ENCODE data around the gene KANK2. TPM values are rescaled to one million over a fixed set of nuclear protein-coding genes. Genes with fewer than 3 reads are reported as not detected.

The KANK2 gene
- total RNA-seq = 10 to 100 TPM; 74.2 to 87.7 TPM
- 27.0 TPM for polyA plus RNA-seq (2013, experiment 1 of 2)
- 29.6 TPM for polyA plus RNA-seq (2013, experiment 2 of 2)
- long read RNA-seq, experiment 1, partial matches to known transcripts = 10 of 27 reads
- long read RNA-seq, experiment 1, other reads (novel, unspliced or antisense) = 17 of 27 reads
- long read RNA-seq, experiment 2, full-length matches to known transcripts = 14 of 75 reads
- long read RNA-seq, experiment 2, partial matches to known transcripts = 15 of 75 reads
- long read RNA-seq, experiment 2, other reads (novel, unspliced or antisense) = 46 of 75 reads
- long read RNA-seq, experiment 3, full-length matches to known transcripts = 49 of 248 reads
- long read RNA-seq, experiment 3, partial matches to known transcripts = 27 of 248 reads
- long read RNA-seq, experiment 3, other reads (novel, unspliced or antisense) = 172 of 248 reads
- long read RNA-seq, experiment 4, partial matches to known transcripts = 0 of 3 reads
- long read RNA-seq, experiment 4, other reads (novel, unspliced or antisense) = 2 of 3 reads

GRCh38 chr19:11197291-11198174 is at the start of gene KANK2:
TSS of gene KANK2 (minus strand) at chr19:11197545. CDS start at chr19:11194511, 3,034 bp downstream.
- peaks cover 7% of the 10 kb centered on the region for H3K4me1 Mint-ChIP-seq
- H3K4me1 ChIP-seq (ENCODE audit: control insufficient read depth, insufficient read depth, low read length) = no peaks in the 10 kb centered on the region
- no peaks in the 10 kb centered on the region for H3K27me3 ChIP-seq (ENCODE audit: control insufficient read depth, insufficient read depth, low read length, poor library complexity, severe bottlenecking)
- peak within 1 kb of the TSS; percentile 89 for H3K4me3 ChIP-seq (ENCODE audit: low read length)
- peaks cover 10% of the 10 kb centered on the region for H3K36me3 Mint-ChIP-seq (ENCODE audit: low read depth)
- no peaks in the 10 kb centered on the region for H3K9me3 Mint-ChIP-seq
- H3K9me3 ChIP-seq (ENCODE audit: control insufficient read depth, low read length) = no peaks in the 10 kb centered on the region
- no peaks in the 10 kb centered on the region for H3K27me3 Mint-ChIP-seq (ENCODE audit: insufficient read depth)
- peak within 1 kb of the TSS; percentile 75 for H3K4me3 Mint-ChIP-seq
- no peaks in the 10 kb centered on the region for H3K36me3 ChIP-seq (ENCODE audit: control insufficient read depth, insufficient read depth, low read length)
- TF ChIP-seq CTCF (conservative IDR thresholded peaks at IDR 0.05) = peak; percentile 41
- 2 to 17% methylated on average over 22 to 76 of the region's 78 CpGs for WGBS, 2 experiments (ENCODE audit: insufficient coverage in 1 of 2, insufficient read length in 1 of 2)
- H3K9ac ChIP-seq (ENCODE audit: extremely low read depth, low read length, poor library complexity, severe bottlenecking) = peak within 1 kb of the TSS; percentile 72
- peak within 1 kb of the TSS; percentile 96 for H3K27ac Mint-ChIP-seq
- H3K27ac ChIP-seq (ENCODE audit: low read depth, low read length) = no peak within 1 kb of the TSS
- DNase-seq = peak; percentile 97

- no peaks in the 10 kb centered on the region for H3K4me1 Mint-ChIP-seq
- peaks cover 50% of the 10 kb centered on the region for H3K36me3 ChIP-seq (ENCODE audit: control insufficient read depth, insufficient read depth, low read length)
- no peak overlapping the region for H3K4me3 Mint-ChIP-seq
- H3K9me3 Mint-ChIP-seq = no peaks in the 10 kb centered on the region
- H3K27ac ChIP-seq (ENCODE audit: low read depth, low read length) = no peak overlapping the region
- DNase-seq = no peak
- peaks cover 48% of the 10 kb centered on the region for H3K36me3 Mint-ChIP-seq (ENCODE audit: low read depth)
- no peak overlapping the region for H3K27ac Mint-ChIP-seq
- no peaks in the 10 kb centered on the region for H3K27me3 ChIP-seq (ENCODE audit: control insufficient read depth, insufficient read depth, low read length, poor library complexity, severe bottlenecking)
- H3K4me3 ChIP-seq (ENCODE audit: low read length) = no peak overlapping the region
- H3K4me1 ChIP-seq (ENCODE audit: control insufficient read depth, insufficient read depth, low read length) = no peaks in the 10 kb centered on the region
- WGBS, 2 experiments (ENCODE audit: insufficient coverage in 1 of 2, insufficient read length in 1 of 2) = 93 to 96% methylated on average over 11 of the region's 11 CpGs
- TF ChIP-seq CTCF (conservative IDR thresholded peaks at IDR 0.05) = no peak
- H3K27me3 Mint-ChIP-seq (ENCODE audit: insufficient read depth) = no peaks in the 10 kb centered on the region
- no peak overlapping the region for H3K9ac ChIP-seq (ENCODE audit: extremely low read depth, low read length, poor library complexity, severe bottlenecking)
- no peaks in the 10 kb centered on the region for H3K9me3 ChIP-seq (ENCODE audit: control insufficient read depth, low read length)
These were observed 49.6 kb upstream of the KANK2 start for GRCh38 chr19:11246941-11247340.

- Mint-ChIP-seq H3K36me3 (ENCODE audit: low read depth) (peaks cover 46% of the 10 kb centered on the region), H3K27ac (no peak overlapping the region), H3K4me1 (no peaks in the 10 kb centered on the region), H3K9me3 (no peaks in the 10 kb centered on the region), H3K27me3 (ENCODE audit: insufficient read depth) (no peaks in the 10 kb centered on the region), H3K4me3 (no peak overlapping the region)
- Histone ChIP-seq H3K4me1 (ENCODE audit: control insufficient read depth, insufficient read depth, low read length) (no peaks in the 10 kb centered on the region), H3K27me3 (ENCODE audit: control insufficient read depth, insufficient read depth, low read length, poor library complexity, severe bottlenecking) (no peaks in the 10 kb centered on the region), H3K9me3 (ENCODE audit: control insufficient read depth, low read length) (no peaks in the 10 kb centered on the region), H3K36me3 (ENCODE audit: control insufficient read depth, insufficient read depth, low read length) (peaks cover 38% of the 10 kb centered on the region), H3K9ac (ENCODE audit: extremely low read depth, low read length, poor library complexity, severe bottlenecking) (no peak overlapping the region), H3K27ac (ENCODE audit: low read depth, low read length) (no peak overlapping the region), H3K4me3 (ENCODE audit: low read length) (no peak overlapping the region)
- no peak for DNase-seq
- no peak for TF ChIP-seq CTCF (conservative IDR thresholded peaks at IDR 0.05)
- 87 to 97% methylated on average over 3 to 5 of the region's 5 CpGs for WGBS, 2 experiments (ENCODE audit: insufficient coverage in 1 of 2, insufficient read length in 1 of 2)
These were observed 47.7 kb upstream of the KANK2 start for GRCh38 chr19:11244846-11245589.
